Measurements from ENCODE around the gene ROCK1.

- TF ChIP-seq CTCF (IDR thresholded peaks at IDR 0.05) = no peak
- no peak for TF ChIP-seq POLR2A (IDR thresholded peaks at IDR 0.05)
These were observed 20.9 kb downstream of the ROCK1 start for GRCh38 chr18:21090680-21091079.

All from right lobe of liver (tissue), 4 donors.